IMR-90 (cell line): ENCODE data around the gene TOMM22. TPM values are rescaled to one million over a fixed set of nuclear protein-coding genes. Genes with fewer than 3 reads are reported as not detected.

Source experiments
- ATAC-seq: fragments of 200-7000 bp; cut with Tn5 transposase; 2 replicates; pipeline ENCODE4 v1.9.1; 2020; ENCODE audit warnings: low read depth, mild to moderate bottlenecking, moderate library complexity
- BruUV-seq: library from RNA; stranded (reverse); fragments of 400-500 nt; replicated peaks from 2 replicates; lab custom pipeline; 2021; lab: Mats Ljungman, UMichigan
- CTCF ChIA-PET: fragments of 300-600 bp; formaldehyde crosslinking; extraction: SDS; loops from one replicate; lab custom pipeline; 2021; ENCODE audit warnings: antibody characterized with exemption; lab: Yijun Ruan, JAX
- POLR2A ChIA-PET: fragments of 300-600 bp; sonication (Branson Sonifier 250); formaldehyde crosslinking; loops from one replicate; lab custom pipeline; 2022; ENCODE audit warnings: antibody characterized with exemption; ENCODE audit not compliant: unreplicated experiment; lab: Charles Lee
- DNase-seq: peaks from one replicate; pipeline ENCODE4 v3.0.0; 2013
- H2AFZ ChIP-seq: replicated peaks from 2 replicates; pipeline ENCODE3; 2013; ENCODE audit warnings: low read length, mild to moderate bottlenecking; ENCODE audit not compliant: poor library complexity
- H2AK5ac ChIP-seq: 2 replicates; pipeline ENCODE4 v1.6.1; 2013; ENCODE audit warnings: low read depth, low read length, inconsistent platforms
- H2AK9ac ChIP-seq: replicated peaks from 2 replicates; pipeline ENCODE3; 2013; ENCODE audit warnings: mild to moderate bottlenecking, low read depth, low read length, moderate library complexity; ENCODE audit not compliant: poor library complexity
- H2BK120ac ChIP-seq: 2 replicates; pipeline ENCODE4 v1.6.1; 2013; ENCODE audit warnings: low read depth, low read length, inconsistent platforms
- H2BK15ac ChIP-seq: 3 replicates; pipeline ENCODE4 v1.6.1; 2013; ENCODE audit warnings: low read depth, low read length, inconsistent platforms
- H2BK20ac ChIP-seq: 2 replicates; pipeline ENCODE4 v1.6.1; 2013; ENCODE audit warnings: low read depth, mild to moderate bottlenecking, inconsistent platforms, low read length, moderate library complexity
- H2BK5ac ChIP-seq: 2 replicates; pipeline ENCODE4 v1.6.1; 2013; ENCODE audit warnings: mild to moderate bottlenecking, low read depth, low read length, inconsistent platforms; ENCODE audit not compliant: poor library complexity, severe bottlenecking
- H3K14ac ChIP-seq: replicated peaks from 2 replicates; pipeline ENCODE4 v1.6.1; 2013; ENCODE audit warnings: low read depth, low read length, inconsistent platforms
- H3K18ac ChIP-seq: 2 replicates; pipeline ENCODE4 v1.6.1; 2013; ENCODE audit warnings: low read depth, low read length, control low read depth
- H3K23ac ChIP-seq: 2 replicates; pipeline ENCODE4 v1.6.1; 2013; ENCODE audit warnings: low read depth, low read length, inconsistent platforms
- H3K27ac ChIP-seq: 2 replicates; pipeline ENCODE4 v1.5.1; 2013; ENCODE audit warnings: mild to moderate bottlenecking, control low read depth, low read length; ENCODE audit not compliant: insufficient read depth
- H3K27me3 ChIP-seq: 2 replicates; pipeline ENCODE4 v1.6.1; 2013; ENCODE audit warnings: low read length; ENCODE audit not compliant: control insufficient read depth, insufficient read depth
- H3K36me3 ChIP-seq: 2 replicates; pipeline ENCODE4 v1.6.1; 2013; ENCODE audit warnings: low read length, mixed read lengths; ENCODE audit not compliant: control insufficient read depth, insufficient read depth
- H3K4ac ChIP-seq: 2 replicates; pipeline ENCODE4 v1.6.1; 2013; ENCODE audit warnings: low read depth, low read length, inconsistent platforms
- H3K4me1 ChIP-seq: 2 replicates; pipeline ENCODE4 v1.6.1; 2013; ENCODE audit warnings: low read length, mixed read lengths; ENCODE audit not compliant: control insufficient read depth, insufficient read depth
- H3K4me2 ChIP-seq: 2 replicates; pipeline ENCODE4 v1.6.1; 2013; ENCODE audit warnings: low read depth, mild to moderate bottlenecking, control low read depth, low read length, moderate library complexity
- H3K4me3 ChIP-seq: 2 replicates; pipeline ENCODE4 v1.5.1; 2013; ENCODE audit warnings: low read depth, mild to moderate bottlenecking, control low read depth, low read length, moderate library complexity; ENCODE audit not compliant: insufficient read depth
- H3K56ac ChIP-seq: 2 replicates; pipeline ENCODE4 v1.6.1; 2013; ENCODE audit warnings: low read length, inconsistent platforms; ENCODE audit not compliant: insufficient read depth; ENCODE audit errors: extremely low read depth
- H3K79me1 ChIP-seq, 2 experiments: 2 replicates each; pipeline ENCODE4 v1.6.1; 2013; ENCODE audit warnings: low read length in 2 of 2, inconsistent platforms in 1 of 2, low read depth in 1 of 2
- H3K9ac ChIP-seq: 2 replicates; pipeline ENCODE4 v1.6.1; 2013; ENCODE audit warnings: low read depth, low read length, control low read depth
- H3K9me1 ChIP-seq: 2 replicates; pipeline ENCODE4 v1.6.1; 2013; ENCODE audit warnings: low read length, inconsistent platforms; ENCODE audit not compliant: insufficient read depth
- H3K9me3 ChIP-seq: 2 replicates; pipeline ENCODE4 v1.6.1; 2013; ENCODE audit warnings: low read length; ENCODE audit not compliant: control insufficient read depth, insufficient read depth
- H4K20me1 ChIP-seq: 2 replicates; pipeline ENCODE4 v1.6.1; 2013; ENCODE audit warnings: low read length, inconsistent platforms; ENCODE audit not compliant: insufficient read depth
- H4K5ac ChIP-seq: 2 replicates; pipeline ENCODE4 v1.6.1; 2013; ENCODE audit warnings: mild to moderate bottlenecking, low read depth, low read length, control low read depth
- H4K8ac ChIP-seq, 2 experiments: 2 replicates each; pipeline ENCODE4 v1.6.1; 2013; ENCODE audit warnings: low read depth in 2 of 2, low read length in 2 of 2, control low read depth in 1 of 2, inconsistent platforms in 1 of 2
- H4K91ac ChIP-seq: 2 replicates; pipeline ENCODE4 v1.6.1; 2013; ENCODE audit warnings: low read depth, low read length, inconsistent platforms; ENCODE audit not compliant: insufficient read depth
- ELK1 ChIP-seq: fragments of 150-350 bp; IDR thresholded peaks from 2 replicates; pipeline ENCODE4 v1.6.1; 2016; ENCODE audit warnings: low read depth, mild to moderate bottlenecking, low read length, moderate library complexity, borderline replicate concordance
- WGBS, 2 experiments: methylation state at CpG; one replicate each; pipeline versions ENCODE4 v1.1.5 to v1.1.7; 2013; ENCODE audit warnings: missing lambda C conversion rate in 2 of 2; ENCODE audit not compliant: insufficient read length in 1 of 2; ENCODE audit errors: extremely low coverage in 2 of 2; 5-methylcytosine and 5-hydroxymethylcytosine counted together
- dilution Hi-C: fragments of 300-500 bp; cut with HindIII; formaldehyde crosslinking; loops from one replicate; pipeline ENCODE4 v1.14.3; 2018; ENCODE audit warnings: low sequenced_read_pairs; ENCODE audit not compliant: unreplicated experiment
- in situ Hi-C: fragments of 300-500 bp; cut with MboI; formaldehyde crosslinking; loops from 3 replicates; pipeline ENCODE4 v1.14.3; 2019; ENCODE audit warnings: low sequenced_read_pairs, inconsistent platforms, mixed read lengths
- intact Hi-C: fragments of 100-400 bp; cut with micrococcal nuclease; formaldehyde crosslinking; loops from 2 replicates; pipeline ENCODE4 v1.10.0; 2022
- polyA plus RNA-seq, 3 experiments: library from polyadenylated mRNA; depleted of rRNA; stranded (reverse); fragments of >200 nt; gene quantifications; 2 replicates each; pipeline ENCODE4 v1.2.3, GENCODE V29; 2012; ENCODE audit warnings: low replicate concordance in 1 of 3
- total RNA-seq: library from RNA; depleted of rRNA; stranded (reverse); fragments of >200 nt; gene quantifications from 2 replicates; pipeline ENCODE4 v1.2.3, GENCODE V29; 2012; rRNA removed

The TOMM22 gene
- total and polyA plus RNA-seq, 2 of the 4 experiments (the other 2 are of a cell fraction), result 38.7 to 78.0 TPM

GRCh38 chr22:38734421-38735100, 52.8 kb downstream of the TOMM22 start:
- dilution Hi-C loops (no loop called here), in situ Hi-C loops (no loop called here), intact Hi-C loops (no loop called here)
- no peak overlapping the region for H3K56ac ChIP-seq
- no peaks in the 10 kb centered on the region for H3K27me3 ChIP-seq
- no peak overlapping the region for H3K4me2 ChIP-seq
- H3K9me3 ChIP-seq, result no peaks in the 10 kb centered on the region
- no TSS peak for BruUV-seq
- DNase-seq, result no peak
- ChIA-PET CTCF (interaction anchor here (2.4 kb wide), 1 partner anchor 10 kb away, joined by 11 read pairs; no protein-coding TSS in a partner anchor), POLR2A (no interaction called here)
- peaks cover 5% of the 10 kb centered on the region for H3K4me1 ChIP-seq
- H4K5ac ChIP-seq, result no peak overlapping the region
- H2BK120ac ChIP-seq, result no peak overlapping the region
- no peak overlapping the region for H3K27ac ChIP-seq
- H2BK15ac ChIP-seq, result no peak overlapping the region
- H3K18ac ChIP-seq, result no peak overlapping the region
- peaks cover 77% of the 10 kb centered on the region for H3K36me3 ChIP-seq
- H3K4ac ChIP-seq, result no peak overlapping the region
- H4K20me1 ChIP-seq, result peaks cover 18% of the 10 kb centered on the region
- no peak overlapping the region for H2AK5ac ChIP-seq
- H3K9me1 ChIP-seq, result no peaks in the 10 kb centered on the region
- no peak overlapping the region for H4K8ac ChIP-seq
- H3K14ac ChIP-seq, result no peak overlapping the region
- H3K9ac ChIP-seq, result no peak overlapping the region
- H2AFZ ChIP-seq, result no peak overlapping the region
- no peak overlapping the region for H3K4me3 ChIP-seq
- no peak overlapping the region for H2BK20ac ChIP-seq
- no peak overlapping the region for H3K23ac ChIP-seq
- no peak overlapping the region for H2AK9ac ChIP-seq
- ATAC-seq, result no peak
- H4K91ac ChIP-seq, result no peak overlapping the region
- no peak overlapping the region for H2BK5ac ChIP-seq
- peaks cover 0 to 24% of the 10 kb centered on the region in 2 experiments; a peak in 2 of 4 replicates for H3K79me1 ChIP-seq
- TF ChIP-seq ELK1, result no peak
- 95% methylated on average over 4 of the region's 13 CpGs; no CpG with 5 or more reads in 1 of the 2 experiments for WGBS, 2 experiments

Other genes starting within 250 kb of the TOMM22 start
- gene KCNJ4, start 226.8 kb upstream of the TOMM22 start, total RNA-seq, result not detected in 2 replicates
- not detected in 2 replicates for gene KCNJ4, start 226.8 kb upstream of the TOMM22 start, polyA plus RNA-seq (2012; rRNA removed)
- gene KDELR3, start 213.9 kb upstream of the TOMM22 start, total RNA-seq, result 192 and 224 TPM in 2 replicates
- 120 and 129 TPM in 2 replicates for gene KDELR3, start 213.9 kb upstream of the TOMM22 start, polyA plus RNA-seq (2012; rRNA removed)
- gene DDX17, start 175.6 kb upstream of the TOMM22 start, total RNA-seq, result 366 and 371 TPM in 2 replicates
- 200 and 240 TPM in 2 replicates for gene DDX17, start 175.6 kb upstream of the TOMM22 start, polyA plus RNA-seq (2012; rRNA removed)
- gene DMC1, start 111.8 kb upstream of the TOMM22 start, total RNA-seq, result 0.18 and 1.1 TPM in 2 replicates
- gene DMC1, start 111.8 kb upstream of the TOMM22 start, polyA plus RNA-seq (2012; rRNA removed), result 0.38 and 0.46 TPM in 2 replicates
- gene FAM227A, start 25.6 kb upstream of the TOMM22 start, total RNA-seq, result 1.1 and 1.3 TPM in 2 replicates
- 1.1 and 1.4 TPM in 2 replicates for gene FAM227A, start 25.6 kb upstream of the TOMM22 start, polyA plus RNA-seq (2012; rRNA removed)
- gene CBY1, start 25.3 kb upstream of the TOMM22 start, total RNA-seq, result 13.8 and 14.2 TPM in 2 replicates
- gene CBY1, start 25.3 kb upstream of the TOMM22 start, polyA plus RNA-seq (2012; rRNA removed), result 25.4 and 30.0 TPM in 2 replicates
- 32.5 and 35.8 TPM in 2 replicates for gene JOSD1, start 19.0 kb downstream of the TOMM22 start, total RNA-seq
- gene JOSD1, start 19.0 kb downstream of the TOMM22 start, polyA plus RNA-seq (2012; rRNA removed), result 28.2 and 30.2 TPM in 2 replicates
- 12.4 and 21.4 TPM in 2 replicates for gene GTPBP1, start 24.0 kb downstream of the TOMM22 start, total RNA-seq
- 24.9 and 29.5 TPM in 2 replicates for gene GTPBP1, start 24.0 kb downstream of the TOMM22 start, polyA plus RNA-seq (2012; rRNA removed)
- 25.6 and 27.8 TPM in 2 replicates for gene SUN2, start 74.0 kb downstream of the TOMM22 start, total RNA-seq
- gene SUN2, start 74.0 kb downstream of the TOMM22 start, polyA plus RNA-seq (2012; rRNA removed), result 50.0 and 57.3 TPM in 2 replicates
- 6.1 and 6.9 TPM in 2 replicates for gene DNAL4, start 112.2 kb downstream of the TOMM22 start, total RNA-seq
- gene DNAL4, start 112.2 kb downstream of the TOMM22 start, polyA plus RNA-seq (2012; rRNA removed), result 12.1 and 14.2 TPM in 2 replicates
- 0.28 and 0.36 TPM in 2 replicates for gene NPTXR, start 162.1 kb downstream of the TOMM22 start, total RNA-seq
- gene NPTXR, start 162.1 kb downstream of the TOMM22 start, polyA plus RNA-seq (2012; rRNA removed), result 1.8 and 2.2 TPM in 2 replicates
- 15.2 and 17.5 TPM in 2 replicates for gene CBX6, start 190.3 kb downstream of the TOMM22 start, total RNA-seq
- 19.0 and 19.9 TPM in 2 replicates for gene CBX6, start 190.3 kb downstream of the TOMM22 start, polyA plus RNA-seq (2012; rRNA removed)